Measurements from ENCODE around the gene ZBTB49.
A peak's percentile ranks its signal among the peaks of the same experiment; 100 is the strongest.
"Not testable (repeated sequence)": the region's sequence is repeated elsewhere in the genome, so short reads cannot be mapped to it uniquely, and the experiment has no call there.

ZBTB49 gene

GRCh38 chr4:4327652-4328121 lies 37.6 kb downstream of the ZBTB49 start:
- no peak for DNase-seq

- no peak for DNase-seq
These were observed 38.2 kb downstream of the ZBTB49 start for GRCh38 chr4:4328206-4328605.

GRCh38 chr4:4328840-4329239 lies 38.8 kb downstream of the ZBTB49 start:
- no peak for DNase-seq

- DNase-seq: no peak
These were observed 39.4 kb downstream of the ZBTB49 start for GRCh38 chr4:4329496-4329895.

- DNase-seq: no peak
These were observed 40.7 kb downstream of the ZBTB49 start for GRCh38 chr4:4330794-4331193.

GRCh38 chr4:4332529-4332928 lies 42.5 kb downstream of the ZBTB49 start:
- no peak for DNase-seq

- DNase-seq: no peak
These were observed 43.2 kb downstream of the ZBTB49 start for GRCh38 chr4:4333265-4333706.

GRCh38 chr4:4334798-4335520 lies 44.9 kb downstream of the ZBTB49 start:
- DNase-seq: peak; percentile 0

GRCh38 chr4:4338210-4339001 lies 48.4 kb downstream of the ZBTB49 start:
- no peak for DNase-seq

- DNase-seq: no peak
These were observed 49.5 kb downstream of the ZBTB49 start for GRCh38 chr4:4339504-4340085.

GRCh38 chr4:4341861-4342650 lies 52.0 kb downstream of the ZBTB49 start:
- DNase-seq: no peak

- DNase-seq: no peak
These were observed 53.0 kb downstream of the ZBTB49 start for GRCh38 chr4:4343038-4343437.

- no peak for DNase-seq
These were observed 55.0 kb downstream of the ZBTB49 start for GRCh38 chr4:4344915-4345527.

GRCh38 chr4:4347585-4347984 lies 57.5 kb downstream of the ZBTB49 start:
- no peak for DNase-seq

- not testable (repeated sequence) for DNase-seq
These were observed 58.5 kb downstream of the ZBTB49 start for GRCh38 chr4:4348585-4348984.

GRCh38 chr4:4349867-4350266 lies 59.8 kb downstream of the ZBTB49 start:
- no peak for DNase-seq

- no peak for DNase-seq
These were observed 60.9 kb downstream of the ZBTB49 start for GRCh38 chr4:4350909-4351308.

- no peak for DNase-seq
These were observed 65.3 kb downstream of the ZBTB49 start for GRCh38 chr4:4355302-4355701.

- peak; percentile 5 for DNase-seq
These were observed 66.3 kb downstream of the ZBTB49 start for GRCh38 chr4:4356106-4357041.

GRCh38 chr4:4358093-4358854 lies 68.2 kb downstream of the ZBTB49 start:
- no peak for DNase-seq

GRCh38 chr4:4361883-4362282 lies 71.8 kb downstream of the ZBTB49 start:
- DNase-seq: no peak

Data from kidney glomerular epithelial cell (primary cell).